AG20443 (cell line): ENCODE measurements around the gene UBTD1.
A peak's percentile ranks its signal among the peaks of the same experiment; 100 is the strongest.

Source experiments
- DNase-seq: peaks from one replicate; pipeline ENCODE4 v3.0.0; 2012; ENCODE audit warnings: low spot score, mixed read lengths

UBTD1 gene

DNA sequence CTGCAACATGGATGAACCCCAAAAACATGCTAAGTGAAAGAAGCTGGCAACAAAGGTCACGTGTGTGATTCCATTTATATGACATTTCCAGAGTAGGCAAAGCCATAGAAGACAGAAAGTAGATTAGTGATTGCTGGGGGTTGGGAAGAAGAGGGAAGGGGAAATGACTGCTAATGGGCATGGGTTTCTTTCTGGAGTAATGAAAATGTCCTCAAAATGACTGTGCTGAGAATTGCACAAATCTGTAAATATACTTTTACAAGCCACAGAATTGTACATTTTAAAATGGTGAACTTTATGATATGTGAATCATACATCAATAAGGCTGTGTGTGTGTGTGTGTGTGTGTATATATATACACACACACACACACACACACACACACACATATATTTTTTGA, 16.3 kb upstream of the UBTD1 start:
- DNase-seq = no peak

DNA sequence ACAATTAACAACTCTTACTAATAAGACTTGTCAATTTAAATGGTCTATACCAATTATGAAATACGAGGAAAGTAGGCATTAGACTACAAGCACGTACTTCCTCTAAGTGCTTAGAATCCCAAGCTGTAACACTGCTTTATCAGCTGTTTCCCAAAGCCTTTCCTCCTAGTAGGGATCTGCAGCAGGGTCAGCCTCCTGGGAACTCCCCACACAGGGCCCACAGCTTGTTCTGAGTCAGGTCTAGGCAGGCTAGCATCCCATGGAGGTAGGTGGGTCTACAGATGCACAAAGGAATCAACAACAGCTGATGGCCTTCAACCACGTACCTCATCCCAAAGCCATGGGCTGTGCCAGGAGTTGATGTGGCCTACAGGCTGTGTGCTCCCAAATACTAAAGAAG, 15.2 kb upstream of the UBTD1 start:
- no peak for DNase-seq

DNA sequence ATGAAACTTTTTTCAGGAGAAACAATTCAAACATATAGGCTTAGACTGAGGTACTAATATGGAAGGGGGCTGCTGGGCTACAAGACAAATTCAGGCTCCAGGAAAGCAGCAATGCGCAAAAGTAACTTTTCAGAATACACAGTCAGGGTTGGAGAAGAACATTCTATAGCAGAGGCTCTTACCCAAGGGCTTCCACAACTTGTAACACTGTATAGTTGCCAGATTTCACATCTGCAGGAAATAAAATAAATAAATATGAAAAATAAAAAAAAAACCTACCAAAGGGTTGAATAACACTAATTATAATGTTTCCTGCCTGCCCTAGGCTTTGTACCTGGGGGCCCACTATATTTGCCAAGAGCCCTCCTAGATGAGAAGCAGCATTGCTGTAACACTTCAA, 14.8 kb upstream of the UBTD1 start:
- no peak for DNase-seq

DNA sequence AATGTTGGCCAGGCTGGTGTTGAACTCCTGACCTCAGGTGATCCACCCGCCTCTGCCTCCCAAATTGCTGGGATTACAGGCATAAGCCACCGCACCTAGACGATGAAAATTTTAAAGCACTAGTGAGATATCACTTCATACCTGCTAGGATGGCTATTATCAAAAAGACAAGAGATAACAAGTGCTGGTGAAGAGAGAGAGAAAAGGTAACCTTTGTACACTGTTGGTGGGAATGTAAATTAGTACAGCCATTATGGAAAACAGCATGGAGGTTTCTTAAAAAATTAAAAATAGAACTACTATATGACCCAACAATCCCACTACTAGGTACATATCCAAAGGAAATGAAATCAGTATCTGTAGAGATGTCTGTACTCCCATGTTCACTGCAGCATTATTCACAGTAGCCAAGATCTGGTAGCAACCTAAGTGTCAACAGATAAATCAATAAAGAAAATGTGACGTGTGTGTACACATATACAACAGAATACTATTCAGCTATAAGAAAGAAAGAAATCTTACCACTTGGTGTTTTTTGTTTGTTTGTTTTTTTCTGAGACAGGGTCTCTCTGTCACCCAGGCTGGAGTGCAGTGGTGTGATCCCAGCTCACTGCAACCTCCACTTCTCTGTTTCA, 13.0 kb upstream of the UBTD1 start:
- DNase-seq = no peak

DNA sequence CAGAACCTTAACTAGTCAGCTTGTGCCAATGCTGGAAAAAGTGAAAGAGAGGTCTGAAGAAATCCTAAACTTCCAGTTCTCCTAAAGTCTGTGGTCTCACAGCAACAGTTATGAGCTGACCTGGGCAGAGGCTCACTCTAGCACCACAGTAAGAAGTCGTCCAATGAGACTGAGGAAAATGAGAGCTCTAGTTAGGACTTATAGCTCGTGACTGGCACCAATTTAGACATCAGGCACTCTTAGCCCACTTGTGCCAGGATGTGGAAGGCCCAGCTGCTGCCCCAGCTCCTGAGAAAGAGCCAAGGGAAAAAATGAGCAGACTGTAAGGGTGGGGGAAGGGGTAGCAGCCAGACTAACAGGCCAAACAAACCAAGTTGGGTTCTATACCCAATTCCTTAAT, 8.1 kb upstream of the UBTD1 start:
- DNase-seq = no peak

DNA sequence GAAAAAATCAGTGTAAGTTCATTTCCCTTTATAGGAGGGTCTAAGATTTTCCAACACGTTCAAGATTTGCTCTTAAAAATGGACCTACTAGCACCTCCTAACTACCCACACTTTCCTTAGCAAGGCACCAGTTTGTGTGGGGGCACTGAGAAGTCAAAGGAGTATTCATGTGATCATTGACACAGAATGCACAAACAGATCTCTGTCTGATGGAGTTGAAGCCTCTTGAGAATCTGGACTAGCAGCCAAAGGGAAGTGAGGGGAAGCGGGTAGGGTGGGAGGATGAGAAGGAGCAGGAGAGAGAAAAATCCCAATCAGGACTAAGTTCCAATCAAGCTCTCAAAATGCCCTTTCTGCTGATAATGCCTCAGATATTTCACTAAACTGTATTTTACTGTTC, 4.6 kb upstream of the UBTD1 start:
- no peak for DNase-seq

DNA sequence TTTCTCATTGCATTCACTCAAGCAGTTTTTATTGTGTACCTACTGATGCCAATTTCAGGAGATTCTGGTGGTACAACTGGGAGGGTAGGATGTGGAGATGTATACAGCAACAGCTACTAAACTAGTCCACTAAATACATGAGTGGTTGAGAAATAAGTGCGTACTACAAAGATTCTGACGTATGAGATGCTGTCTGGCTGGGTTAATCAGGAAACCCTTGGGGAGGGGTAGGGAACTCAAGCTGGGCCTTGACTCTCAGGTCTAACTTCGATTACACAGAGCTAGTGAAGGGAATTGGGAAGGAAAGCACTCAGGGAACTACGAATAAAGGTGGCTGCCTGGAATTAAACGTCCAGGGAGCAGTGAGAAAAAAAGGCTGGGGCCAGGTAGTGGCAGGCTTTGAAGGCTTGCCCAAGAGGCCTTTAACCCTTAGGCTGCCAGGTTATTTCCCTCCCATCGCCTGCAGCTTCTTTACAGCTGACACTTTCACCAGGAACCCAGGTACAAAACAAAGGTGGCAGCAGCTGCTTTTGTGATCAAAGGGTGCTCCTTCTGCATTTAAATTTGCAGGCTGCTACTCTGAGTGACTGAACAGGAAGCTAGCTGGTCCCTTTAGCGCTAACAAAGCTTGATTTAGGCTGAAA, 3.7 kb upstream of the UBTD1 start:
- no peak for DNase-seq

DNA sequence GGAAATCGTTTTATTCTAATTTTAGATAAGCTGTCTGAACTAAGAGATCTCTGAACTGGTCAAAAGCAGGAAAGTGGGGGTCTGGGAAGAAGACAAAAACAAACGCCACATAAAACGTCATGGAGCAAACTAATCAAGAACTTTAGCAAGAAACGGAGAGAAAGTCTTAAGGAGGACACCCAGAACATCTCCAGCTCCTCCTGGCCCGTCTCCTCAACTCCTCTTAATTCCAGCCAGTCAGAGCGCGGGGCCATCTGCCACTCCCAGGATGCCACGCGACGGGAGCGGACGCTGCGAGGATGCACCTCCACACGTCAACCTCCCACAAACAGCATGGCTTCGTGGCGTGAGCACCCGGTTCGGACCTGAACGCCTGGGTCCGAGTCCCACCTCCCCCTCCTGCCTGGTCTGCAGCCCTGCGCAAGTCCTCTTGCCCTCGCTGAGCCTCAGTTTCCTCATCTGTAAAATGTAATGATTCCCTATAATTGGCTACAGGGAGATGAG, 1.1 kb upstream of the UBTD1 start:
- DNase-seq = peak; percentile 89

DNA sequence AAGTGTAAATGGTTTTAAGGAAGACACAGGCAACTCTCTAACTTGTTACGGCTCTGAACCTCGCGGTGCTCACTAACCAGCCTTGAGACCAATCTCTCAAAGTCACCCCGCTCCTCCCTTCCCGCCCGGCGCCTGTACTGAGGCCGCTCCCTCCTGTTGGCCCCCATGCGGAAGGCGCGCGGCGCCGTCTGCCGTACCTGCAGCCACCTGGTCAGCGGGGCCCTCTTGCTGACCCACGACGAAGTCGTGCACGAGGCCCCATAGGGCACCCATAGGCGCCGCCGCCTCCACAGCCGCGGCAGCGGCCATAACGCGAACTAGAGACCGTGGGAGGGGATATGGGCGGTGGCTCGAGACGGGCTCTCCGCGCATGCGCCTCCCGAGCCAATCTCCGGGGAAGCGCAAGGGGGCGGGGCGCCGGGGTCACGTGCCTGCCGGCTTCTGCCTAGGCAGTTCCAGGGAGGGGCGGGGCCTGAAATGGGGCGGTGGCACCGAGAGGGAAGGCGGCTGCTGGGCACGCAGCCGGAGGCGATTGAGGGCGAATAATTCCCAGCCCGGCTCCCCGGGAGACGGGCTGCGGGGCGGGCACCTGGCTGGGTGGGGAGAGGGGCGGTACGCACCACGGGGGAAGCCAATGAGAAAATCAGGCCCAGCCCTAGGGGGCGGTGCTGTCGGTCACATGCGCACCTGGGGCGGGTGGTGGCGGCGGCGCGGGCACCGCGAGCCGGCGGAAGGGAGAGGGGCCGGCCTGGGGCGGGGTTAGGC, 466 bp upstream of the UBTD1 start, which contains the start of gene MMS19:
Gene MMS19 (minus strand): TSS at position 347 of the 765 bp plus-strand sequence. CDS start 38 bp downstream, at position 309.
- peak; percentile 100 for DNase-seq

DNA sequence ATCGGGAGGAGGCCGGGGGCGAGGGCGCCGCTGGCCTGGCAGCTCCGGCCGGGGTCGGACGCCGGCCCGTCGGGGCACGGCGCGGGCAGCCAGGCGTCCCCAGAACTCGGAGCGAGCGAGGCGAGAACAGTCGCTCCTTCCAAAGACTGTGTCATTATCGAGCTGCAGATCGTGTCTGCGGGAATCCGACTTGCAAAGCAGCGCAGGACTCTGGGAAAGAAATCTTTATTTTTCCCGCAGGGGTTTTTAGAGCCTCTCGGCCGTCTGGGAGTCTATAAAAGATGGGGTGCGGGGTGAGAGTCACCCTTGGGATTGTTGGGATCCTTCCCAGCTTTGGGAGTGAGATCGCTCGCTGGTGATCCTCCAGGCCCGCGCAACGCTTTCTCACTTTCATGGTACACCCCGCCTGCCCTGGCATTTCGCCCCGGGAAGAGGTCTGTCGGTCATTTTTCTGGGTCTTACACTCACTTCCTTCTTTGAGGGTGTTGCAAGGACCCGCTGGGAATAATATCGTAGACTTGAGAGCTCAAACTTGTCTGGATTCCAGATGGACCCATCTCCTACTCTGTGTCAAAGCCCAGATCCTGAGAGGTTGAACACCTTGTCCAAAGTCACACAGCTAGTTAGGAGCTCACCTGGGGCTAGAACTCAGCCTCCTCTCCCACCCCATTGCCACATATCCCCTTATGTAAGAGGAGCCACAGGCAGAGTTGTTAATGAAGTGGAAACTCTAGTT, 1.0 kb downstream of the UBTD1 start:
- DNase-seq = peak; percentile 67

DNA sequence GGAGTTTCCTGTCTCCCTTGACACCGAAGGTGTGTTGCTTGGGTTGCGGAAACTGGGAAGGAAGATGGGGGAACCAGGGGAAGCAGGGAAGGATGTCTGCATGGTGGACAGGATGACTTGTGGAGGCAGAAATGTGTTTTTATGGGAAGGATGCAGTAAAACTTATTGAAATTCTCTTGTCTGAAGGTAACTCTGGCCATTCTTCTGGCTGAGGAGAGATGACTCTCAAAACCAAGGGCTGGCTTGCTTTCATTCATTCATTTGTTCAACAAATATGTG, 1.5 kb downstream of the UBTD1 start:
- no peak for DNase-seq

DNA sequence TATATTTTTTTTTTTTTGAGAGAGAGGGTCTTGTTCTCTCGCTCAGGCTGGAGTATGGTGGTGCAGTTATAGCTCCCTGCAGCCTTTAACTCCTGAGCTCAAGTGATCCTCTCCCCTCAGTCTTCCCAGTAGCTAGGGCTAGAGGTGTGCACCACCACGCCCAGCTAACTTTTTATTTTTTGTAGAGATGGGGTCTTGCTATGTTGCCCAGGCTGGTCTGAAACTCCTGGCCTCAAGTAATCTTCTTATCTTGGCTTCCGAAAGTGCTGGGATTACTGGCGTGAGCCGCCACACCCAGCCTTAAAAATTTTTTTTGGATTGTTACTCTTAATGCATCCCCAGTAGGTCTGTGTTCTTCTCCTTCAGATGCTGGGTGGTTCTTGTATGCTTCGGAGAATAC, 4.2 kb downstream of the UBTD1 start:
- no peak for DNase-seq

DNA sequence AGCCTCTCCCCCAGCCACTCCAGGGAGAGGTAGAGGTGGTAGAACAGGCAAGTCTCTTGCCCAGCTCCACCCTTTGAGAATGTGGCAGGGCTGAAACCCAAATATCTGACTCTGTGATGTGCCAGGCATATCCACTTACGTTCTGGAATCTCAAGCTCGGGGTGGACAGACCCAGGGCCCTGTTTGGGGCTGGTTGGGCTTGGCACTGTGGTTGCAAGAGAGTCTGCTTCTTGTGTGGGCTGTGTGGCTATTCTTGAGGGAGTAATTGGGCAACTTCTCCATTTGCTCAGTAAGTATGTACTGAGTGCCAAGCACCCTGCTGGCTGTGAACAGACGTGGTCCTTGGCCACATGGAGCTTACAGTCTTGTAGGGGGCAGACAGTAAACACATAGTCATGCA, 4.7 kb downstream of the UBTD1 start:
- DNase-seq = no peak

DNA sequence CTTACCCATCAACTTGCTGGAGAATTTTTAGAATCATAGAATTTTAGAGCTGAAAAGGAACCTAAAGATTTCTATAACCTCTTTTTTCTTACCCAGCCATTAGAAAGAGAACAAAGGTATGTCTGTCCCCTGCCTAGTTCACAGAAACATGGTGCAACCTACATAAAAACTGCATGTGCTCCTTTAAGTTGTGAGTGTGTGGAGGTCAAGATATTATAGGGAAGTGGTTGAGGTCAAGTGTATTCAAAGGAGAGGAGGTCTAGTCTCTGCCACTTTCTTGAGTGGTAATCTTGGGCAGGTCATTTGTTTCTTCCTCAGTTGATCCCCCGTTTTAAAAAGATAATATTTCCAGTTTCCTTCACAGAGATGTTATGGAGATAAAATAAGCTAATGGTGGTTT, 6.4 kb downstream of the UBTD1 start:
- DNase-seq = no peak

DNA sequence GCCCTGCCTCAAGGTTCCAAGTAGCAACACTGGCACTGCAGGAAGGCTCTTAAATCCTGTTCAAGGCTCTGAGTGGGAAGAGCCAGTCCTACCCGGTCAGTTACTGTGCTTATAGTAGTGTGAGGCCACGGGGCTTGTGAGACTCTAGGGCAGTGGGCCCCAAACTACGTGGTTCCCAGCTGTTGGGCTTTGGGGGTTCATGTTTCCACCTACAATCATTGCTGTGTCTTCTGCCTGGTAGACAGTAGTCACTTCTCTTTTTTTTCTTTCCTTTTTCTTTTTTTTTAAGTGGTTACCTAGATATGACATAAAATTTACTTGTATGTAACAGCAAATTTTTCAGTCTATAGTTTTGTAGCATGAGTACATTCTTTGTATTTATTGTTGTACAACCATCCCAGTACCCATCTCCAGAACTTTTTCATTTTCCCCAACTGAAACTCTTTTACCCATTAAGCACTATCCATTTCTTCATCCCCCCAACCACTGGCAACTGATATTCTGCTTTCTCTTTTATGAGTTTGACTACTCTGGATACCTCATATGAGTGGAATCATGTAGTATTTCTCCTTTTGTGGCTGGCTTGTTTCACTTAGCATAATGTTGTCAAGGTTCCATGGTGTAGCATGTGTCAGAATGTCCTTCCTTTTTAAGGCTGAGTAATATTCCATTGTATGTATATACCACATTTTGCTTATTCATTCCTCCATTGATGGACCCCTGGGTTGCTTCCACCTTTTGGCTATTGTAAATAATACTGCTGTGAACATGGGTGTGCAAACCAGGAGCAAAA, 7.7 kb downstream of the UBTD1 start:
- no peak for DNase-seq

DNA sequence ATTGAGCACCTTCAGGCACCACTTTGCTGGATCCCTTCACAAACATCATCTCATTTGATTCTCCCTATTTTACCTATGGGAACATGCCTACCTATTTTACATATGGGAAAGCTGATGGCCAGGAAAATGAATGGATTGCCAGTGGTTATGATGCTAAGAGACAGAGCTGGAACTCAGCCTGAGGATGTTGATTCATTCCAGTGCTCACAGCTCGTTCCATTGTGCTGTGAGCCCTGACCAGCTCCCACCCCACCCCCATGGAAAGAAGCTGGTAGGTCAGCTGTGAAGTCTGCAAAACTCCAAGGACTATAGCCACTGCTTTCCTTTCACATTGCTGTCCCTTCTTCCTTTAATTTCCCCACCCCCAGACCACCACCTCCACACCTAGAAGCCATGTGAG, 9.6 kb downstream of the UBTD1 start:
- peak; percentile 61 for DNase-seq

DNA sequence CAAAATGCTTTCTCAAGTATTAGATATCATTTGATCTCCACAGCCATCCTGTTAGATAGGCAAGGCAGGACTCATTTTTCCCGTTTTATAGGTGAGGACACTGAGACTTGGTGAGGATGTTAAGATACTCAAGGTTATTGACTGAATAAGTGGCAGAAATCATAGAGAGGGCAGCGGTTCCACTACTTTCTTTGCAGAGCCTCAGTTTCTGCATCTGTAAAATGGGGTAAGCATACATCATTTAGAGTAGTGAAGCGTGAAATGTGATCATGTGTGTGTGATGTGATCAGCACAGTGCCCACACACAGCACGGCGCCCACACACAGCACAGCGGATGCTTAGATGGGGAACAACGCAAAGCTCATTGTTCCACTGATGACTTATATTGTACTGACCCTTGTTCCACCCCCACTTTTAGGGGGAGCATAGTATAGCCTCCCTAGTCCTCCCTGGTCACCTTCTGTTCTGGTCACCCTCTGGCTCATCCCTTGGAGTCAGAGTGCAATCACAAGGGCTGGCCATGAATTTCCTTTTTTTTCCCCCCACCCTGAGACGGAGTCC, 10.5 kb downstream of the UBTD1 start:
- no peak for DNase-seq

DNA sequence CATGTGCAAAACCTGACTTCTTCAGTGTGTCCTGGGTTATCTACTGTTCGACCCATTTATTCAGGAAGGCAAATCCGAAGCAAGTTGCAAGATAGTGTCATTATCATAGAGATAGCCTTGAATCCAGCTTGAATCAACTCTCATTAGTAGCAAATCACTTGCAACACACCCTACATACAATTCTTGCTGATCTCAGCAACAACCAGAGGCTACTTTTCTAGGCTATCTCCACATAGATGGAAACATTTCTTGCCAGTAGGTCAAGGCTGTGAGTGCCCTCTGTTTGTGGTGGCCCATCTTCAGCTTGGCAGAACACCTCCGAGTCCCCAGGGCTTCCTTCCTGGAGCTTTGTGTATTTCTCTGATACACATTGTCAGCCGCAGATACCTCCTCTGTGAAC, 12.0 kb downstream of the UBTD1 start:
- no peak for DNase-seq

DNA sequence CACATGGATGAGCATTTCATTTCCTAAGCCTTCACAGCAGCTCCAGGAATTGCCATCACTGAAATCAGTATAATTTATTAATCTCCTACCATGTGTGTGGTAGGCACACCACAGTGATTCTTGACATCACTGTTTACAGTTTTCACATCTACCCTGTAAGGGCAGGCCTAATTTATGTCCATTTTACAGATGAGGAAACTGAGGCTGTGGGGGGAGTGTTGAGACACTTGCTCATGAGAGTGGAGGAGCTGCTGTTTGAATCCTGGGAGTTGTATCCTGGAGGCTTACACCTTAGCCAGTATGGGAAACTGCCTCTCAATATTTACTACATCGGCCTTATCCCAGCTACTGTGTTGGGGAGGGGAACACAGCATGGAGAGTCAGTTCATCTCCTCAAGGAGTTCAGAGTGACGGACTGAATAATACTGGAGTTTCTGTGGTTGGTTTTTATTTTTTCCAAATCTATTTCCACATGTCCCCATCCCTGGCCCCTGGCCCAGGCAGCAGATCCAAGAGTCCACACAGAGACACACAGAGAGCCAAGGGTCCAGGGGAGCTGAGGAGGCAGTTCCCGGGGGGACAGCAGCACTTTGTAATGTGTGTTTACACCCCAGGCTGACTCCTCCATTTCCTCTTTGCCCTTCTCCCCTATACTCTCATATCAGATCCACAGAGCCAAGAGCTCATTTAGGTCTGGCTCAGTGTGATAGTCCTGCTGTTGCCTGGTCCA, 13.2 kb downstream of the UBTD1 start:
- DNase-seq = no peak

DNA sequence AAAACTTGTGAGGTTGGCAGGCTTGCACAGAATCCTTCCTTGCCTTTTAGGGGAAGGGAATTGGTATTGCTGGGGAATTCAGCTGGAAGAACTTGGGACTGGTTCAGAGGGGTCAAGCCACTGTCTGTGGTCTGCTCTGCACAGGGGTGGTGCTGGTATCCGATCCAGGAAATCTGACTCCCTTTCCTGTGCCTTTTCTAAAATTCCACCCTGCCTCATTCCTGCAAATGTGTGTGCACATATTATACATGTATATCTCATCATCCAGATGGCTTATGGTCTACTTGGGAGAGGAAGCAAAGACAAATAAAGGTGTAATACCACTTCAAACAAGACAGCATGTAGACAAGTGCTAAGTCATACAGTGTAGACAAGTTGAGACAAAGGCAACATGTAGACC, 14.3 kb downstream of the UBTD1 start:
- no peak for DNase-seq

DNA sequence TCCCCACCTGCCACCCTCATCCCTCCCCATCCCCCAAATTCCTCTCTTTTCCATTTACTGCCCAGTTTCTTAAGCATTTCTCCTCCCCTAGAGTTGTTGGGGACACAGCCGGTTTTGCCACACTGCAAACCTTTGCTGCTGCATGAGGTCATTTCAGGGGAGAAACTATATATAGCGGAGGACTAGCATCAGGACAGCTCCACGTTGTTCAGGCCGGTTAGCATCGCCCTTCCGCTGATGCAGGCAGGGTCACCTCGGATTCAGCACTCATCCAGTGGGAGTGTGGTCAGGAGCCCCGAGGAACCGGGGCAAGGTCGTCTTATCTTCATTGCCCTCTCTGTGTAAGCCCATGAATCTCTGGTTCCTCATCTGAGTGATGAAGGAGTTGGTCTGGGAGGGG, 15.6 kb downstream of the UBTD1 start:
- no peak for DNase-seq
